GM19239 (cell line): ENCODE measurements around the gene SHISA9.

Source experiments
- DNase-seq: peaks from one replicate; pipeline ENCODE4 v3.0.0; 2011; ENCODE audit warnings: low spot score; ENCODE audit not compliant: insufficient read length
- FAIRE-seq: peaks from 2 replicates; lab custom pipeline; 2011; peaks lifted over from hg19 to GRCh38; lab: Jason Lieb, UNC

Gene SHISA9

GRCh38 chr16:12941896-12942295 lies 40.5 kb downstream of the SHISA9 start:
- FAIRE-seq (no peak), DNase-seq (no peak)

GRCh38 chr16:12942861-12943260 lies 41.5 kb downstream of the SHISA9 start:
- FAIRE-seq (no peak), DNase-seq (no peak)

- FAIRE-seq, result no peak
Measured at GRCh38 chr16:12944300-12944699, 42.9 kb downstream of the SHISA9 start.

GRCh38 chr16:12951392-12951791 lies 50.0 kb downstream of the SHISA9 start:
- no peak for FAIRE-seq
- DNase-seq, result no peak

More at GRCh38 chr16:12944300-12944699, 42.9 kb downstream of the SHISA9 start:
- no peak for DNase-seq

- FAIRE-seq (no peak), DNase-seq (no peak)
Measured at GRCh38 chr16:12951976-12952375, 50.6 kb downstream of the SHISA9 start.

GRCh38 chr16:12958366-12958765 lies 57.0 kb downstream of the SHISA9 start:
- FAIRE-seq, result no peak
- no peak for DNase-seq

GRCh38 chr16:12959072-12959471 lies 57.7 kb downstream of the SHISA9 start:
- no peak for FAIRE-seq

GRCh38 chr16:12961626-12962025 lies 60.2 kb downstream of the SHISA9 start:
- no peak for DNase-seq
- FAIRE-seq, result no peak

More at GRCh38 chr16:12959072-12959471, 57.7 kb downstream of the SHISA9 start:
- DNase-seq, result no peak

- DNase-seq (no peak), FAIRE-seq (no peak)
Measured at GRCh38 chr16:12964461-12964860, 63.1 kb downstream of the SHISA9 start.

DNA sequence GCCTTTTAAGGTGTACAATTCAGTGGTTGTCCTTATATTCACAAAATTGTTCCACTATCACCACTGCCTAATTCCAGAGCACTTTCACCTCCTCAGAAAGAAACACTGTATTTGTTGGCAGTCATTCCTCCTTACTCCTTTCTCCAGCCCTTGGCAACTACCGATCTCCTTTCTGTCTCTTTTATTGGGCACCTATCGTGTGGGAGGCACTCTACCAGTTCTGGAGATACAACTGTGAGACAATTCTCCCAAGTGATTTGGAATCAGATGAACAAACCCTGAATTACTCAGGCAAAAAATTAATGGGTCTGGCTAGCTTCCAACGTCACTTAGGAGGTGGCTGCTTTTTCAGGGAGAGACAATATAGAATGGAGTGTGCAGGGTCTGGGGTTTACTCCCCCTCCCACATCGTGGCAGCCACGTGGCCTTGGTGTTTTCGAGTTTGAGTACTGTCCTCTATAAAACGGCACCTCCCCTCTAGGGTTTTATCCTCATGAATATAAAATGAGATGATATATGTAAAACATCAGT lies 63.9 kb downstream of the SHISA9 start:
- DNase-seq, result no peak
- no peak for FAIRE-seq

- FAIRE-seq, result no peak
- no peak for DNase-seq
Measured at GRCh38 chr16:12971241-12971640, 69.8 kb downstream of the SHISA9 start.

GRCh38 chr16:12972246-12972645 lies 70.8 kb downstream of the SHISA9 start:
- DNase-seq, result no peak
- FAIRE-seq, result no peak

GRCh38 chr16:12975766-12976165 lies 74.4 kb downstream of the SHISA9 start:
- FAIRE-seq (no peak), DNase-seq (no peak)

DNA sequence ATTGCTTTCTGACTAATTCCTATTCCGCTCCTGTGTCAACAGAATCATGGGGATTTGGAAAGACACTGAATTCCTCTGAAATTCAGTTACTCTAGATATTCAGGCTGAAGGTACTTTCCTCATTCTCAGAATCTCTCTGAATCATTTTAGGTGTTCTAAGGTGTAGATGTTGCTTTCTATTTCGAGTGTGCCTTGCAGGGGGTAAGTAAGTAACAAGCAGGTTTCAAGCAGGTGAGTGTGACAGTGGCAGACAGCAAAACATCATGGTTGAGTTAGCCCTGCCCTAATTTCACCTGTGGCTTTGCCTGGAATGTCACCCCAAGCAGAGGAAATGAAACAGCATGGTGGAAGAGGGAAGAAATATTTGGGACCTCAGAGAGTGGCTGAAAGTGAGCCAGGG lies 75.1 kb downstream of the SHISA9 start:
- FAIRE-seq (no peak), DNase-seq (no peak)

DNA sequence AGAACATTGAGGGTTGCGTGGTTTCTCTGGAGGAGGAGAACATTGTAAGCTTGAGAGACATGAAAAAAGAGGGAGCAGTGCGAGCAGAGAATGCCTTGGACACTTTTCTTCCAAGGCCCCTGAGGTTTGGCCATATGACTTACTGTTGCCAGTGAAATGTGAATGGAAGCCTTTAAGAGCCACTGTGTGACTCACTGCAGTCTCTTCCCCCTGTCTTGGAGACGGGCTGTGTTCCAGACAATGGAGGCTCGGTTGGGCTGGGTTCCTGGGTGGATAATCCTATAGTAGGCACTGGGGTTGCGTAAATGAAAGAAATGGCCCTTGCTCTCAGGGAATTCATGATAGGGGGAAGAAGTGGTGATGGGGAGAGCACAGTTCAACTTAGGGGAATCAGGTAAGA lies 75.5 kb downstream of the SHISA9 start:
- DNase-seq (no peak), FAIRE-seq (no peak)

GRCh38 chr16:12985516-12985915 lies 84.1 kb downstream of the SHISA9 start:
- no peak for FAIRE-seq
- DNase-seq, result no peak

- no peak for DNase-seq
- no peak for FAIRE-seq
Measured at GRCh38 chr16:12988071-12988470, 86.7 kb downstream of the SHISA9 start.

DNA sequence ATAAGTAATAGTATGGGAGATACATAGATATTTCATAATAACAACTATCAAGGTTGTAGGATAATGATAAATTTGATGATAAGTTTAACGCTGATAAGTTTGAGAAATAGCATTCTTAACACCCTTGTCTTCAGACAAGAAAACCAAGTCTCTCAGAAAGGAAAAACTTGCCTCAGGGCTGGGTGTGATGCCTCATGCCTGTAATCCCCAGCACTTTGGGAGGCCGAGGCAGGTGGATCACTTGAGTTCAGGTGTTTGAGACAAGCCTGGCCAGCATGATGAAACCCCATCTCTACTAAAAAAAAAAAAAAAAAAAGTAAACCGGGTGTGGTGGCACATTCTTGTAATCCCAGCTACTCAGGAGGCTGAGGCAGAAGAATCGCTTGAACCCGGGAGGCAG lies 90.7 kb downstream of the SHISA9 start:
- DNase-seq (no peak), FAIRE-seq (no peak)

GRCh38 chr16:12994402-12994801 lies 93.0 kb downstream of the SHISA9 start:
- FAIRE-seq (no peak), DNase-seq (no peak)

DNA sequence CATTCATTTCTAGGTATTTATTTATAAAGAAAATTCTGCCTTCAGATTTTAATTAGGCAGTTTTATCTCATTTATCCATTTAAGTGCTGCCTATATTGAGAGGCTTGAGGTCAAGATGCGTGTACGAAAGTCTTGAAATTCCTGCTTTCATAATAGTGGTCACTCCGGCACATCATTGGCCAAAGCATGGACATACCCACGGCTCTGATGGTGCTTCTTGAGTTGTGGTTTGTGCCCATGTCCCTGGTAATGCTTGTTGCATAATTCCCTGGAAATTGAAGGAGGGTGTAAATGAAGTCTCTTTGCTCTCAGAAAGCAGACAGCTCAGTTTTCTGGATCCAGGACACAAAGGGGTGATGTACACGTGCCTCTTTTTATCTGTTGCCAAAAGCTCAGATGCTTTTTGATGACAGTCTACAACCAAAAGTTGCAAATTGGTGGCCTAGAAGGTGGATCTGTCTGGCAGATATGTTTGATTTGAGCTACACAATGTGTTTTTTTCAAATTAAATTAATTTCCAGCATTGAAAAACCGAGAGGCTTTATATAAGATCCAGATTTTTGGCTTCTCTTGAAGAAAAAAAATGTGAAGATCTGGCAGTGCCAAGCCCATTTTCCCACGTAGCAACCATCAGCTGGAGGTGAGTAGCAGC lies 94.4 kb downstream of the SHISA9 start:
- DNase-seq (no peak), FAIRE-seq (no peak)

GRCh38 chr16:12998361-12999085 lies 97.1 kb downstream of the SHISA9 start:
- no peak for DNase-seq
- FAIRE-seq, result no peak

GRCh38 chr16:12999368-12999767 lies 98.0 kb downstream of the SHISA9 start:
- no peak for DNase-seq
- FAIRE-seq, result no peak
